ENCODE measurements around the gene PANX1. TPM values are rescaled to one million over a fixed set of nuclear protein-coding genes. Genes with fewer than 3 reads are reported as not detected.

The PANX1 gene
- total RNA-seq, 4 donors from 2014 or later: 29.9 to 43.2 (median 35.9) TPM

DNA sequence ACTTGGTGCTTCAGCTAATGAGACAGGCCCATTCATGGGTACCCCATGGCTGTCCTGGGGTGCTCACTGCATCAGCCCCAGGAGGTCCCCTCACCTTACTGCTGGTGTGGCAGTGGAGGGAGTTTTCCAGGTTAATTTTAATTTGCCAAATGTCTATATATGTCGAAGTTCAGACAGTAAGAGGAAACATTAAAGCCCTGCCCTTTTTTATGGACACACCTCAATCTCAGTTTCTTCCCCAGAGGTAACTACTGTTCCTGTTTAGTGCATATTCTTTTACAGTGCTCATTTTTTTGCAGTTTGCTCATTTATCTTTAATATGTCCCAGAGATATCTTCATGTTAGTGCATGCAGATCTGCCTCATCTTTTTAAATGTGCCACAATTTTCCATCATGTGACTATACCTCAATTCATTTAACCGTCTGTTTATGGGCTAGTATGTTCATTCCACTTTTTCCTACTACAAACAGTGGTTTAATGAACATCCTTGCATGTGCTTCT lies 11.6 kb downstream of the PANX1 start:
- Histone ChIP-seq H3K4me3 (no peak overlapping the region), H3K36me3 (no peaks in the 10 kb centered on the region), H3K4me1 (peaks cover 0 to 49% (median 5%) of the 10 kb centered on the region in 3 donors), H3K27ac (no peak overlapping the region), H3K9me3 (no peaks in the 10 kb centered on the region), H3K27me3 (no peaks in the 10 kb centered on the region)
- WGBS, 2 donors (ENCODE audit: low coverage in 1 of 2): 85 to 92% methylated on average over 2 of the region's 2 CpGs
- TF ChIP-seq POLR2A (IDR thresholded peaks at IDR 0.05) (no peak), EP300 (IDR thresholded peaks at IDR 0.05) (no peak), POLR2AphosphoS5 (IDR thresholded peaks at IDR 0.05) (no peak)
- TF ChIP-seq, protein P1, sequence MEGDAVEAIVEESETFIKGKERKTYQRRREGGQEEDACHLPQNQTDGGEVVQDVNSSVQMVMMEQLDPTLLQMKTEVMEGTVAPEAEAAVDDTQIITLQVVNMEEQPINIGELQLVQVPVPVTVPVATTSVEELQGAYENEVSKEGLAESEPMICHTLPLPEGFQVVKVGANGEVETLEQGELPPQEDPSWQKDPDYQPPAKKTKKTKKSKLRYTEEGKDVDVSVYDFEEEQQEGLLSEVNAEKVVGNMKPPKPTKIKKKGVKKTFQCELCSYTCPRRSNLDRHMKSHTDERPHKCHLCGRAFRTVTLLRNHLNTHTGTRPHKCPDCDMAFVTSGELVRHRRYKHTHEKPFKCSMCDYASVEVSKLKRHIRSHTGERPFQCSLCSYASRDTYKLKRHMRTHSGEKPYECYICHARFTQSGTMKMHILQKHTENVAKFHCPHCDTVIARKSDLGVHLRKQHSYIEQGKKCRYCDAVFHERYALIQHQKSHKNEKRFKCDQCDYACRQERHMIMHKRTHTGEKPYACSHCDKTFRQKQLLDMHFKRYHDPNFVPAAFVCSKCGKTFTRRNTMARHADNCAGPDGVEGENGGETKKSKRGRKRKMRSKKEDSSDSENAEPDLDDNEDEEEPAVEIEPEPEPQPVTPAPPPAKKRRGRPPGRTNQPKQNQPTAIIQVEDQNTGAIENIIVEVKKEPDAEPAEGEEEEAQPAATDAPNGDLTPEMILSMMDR (IDR thresholded peaks at IDR 0.05): no peak
- ATAC-seq: no peak

DNA sequence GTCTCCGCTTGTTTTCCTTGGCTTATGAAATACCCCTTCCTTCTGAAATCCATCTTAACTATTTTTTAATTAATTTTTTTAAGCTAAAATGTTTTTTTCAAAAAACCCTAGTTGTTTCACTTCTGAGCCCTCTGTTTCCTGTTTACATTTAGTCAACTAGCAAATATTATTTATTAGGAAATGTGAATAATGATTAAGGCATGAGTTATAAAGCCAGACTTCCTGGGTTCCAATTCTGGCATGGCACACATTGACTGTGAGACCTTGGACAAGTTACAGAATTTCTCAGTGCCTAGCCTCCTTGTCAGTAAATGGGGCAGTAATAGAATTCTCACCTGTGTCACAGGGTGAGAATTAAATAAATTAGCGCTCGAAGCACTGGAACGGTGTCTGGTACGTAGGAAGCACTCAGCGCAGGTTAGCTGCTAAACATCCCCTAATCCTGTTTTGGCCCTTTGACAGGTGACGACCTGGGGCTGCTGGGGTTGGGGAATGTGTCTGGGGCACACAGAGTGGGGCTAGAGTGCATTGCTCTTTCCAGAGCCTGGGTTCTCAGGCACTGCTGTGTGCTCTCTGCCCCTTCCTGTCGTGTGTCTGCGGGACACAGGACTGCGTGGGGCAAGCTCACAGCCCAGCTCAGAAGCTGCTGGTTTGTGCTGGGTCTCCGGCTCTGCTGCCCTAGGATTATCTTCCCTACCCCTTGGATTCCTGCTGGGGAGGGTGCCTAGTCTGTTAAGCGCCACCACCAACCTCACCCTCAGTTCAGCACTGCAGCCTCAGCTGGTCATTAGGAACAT lies 13.1 kb downstream of the PANX1 start:
- no peak for TF ChIP-seq EP300 (IDR thresholded peaks at IDR 0.05)
- no peak for TF ChIP-seq POLR2AphosphoS5 (IDR thresholded peaks at IDR 0.05)
- no peak for TF ChIP-seq POLR2A (IDR thresholded peaks at IDR 0.05)
- TF ChIP-seq, protein P1 (IDR thresholded peaks at IDR 0.05): no peak
- no peak for ATAC-seq

DNA sequence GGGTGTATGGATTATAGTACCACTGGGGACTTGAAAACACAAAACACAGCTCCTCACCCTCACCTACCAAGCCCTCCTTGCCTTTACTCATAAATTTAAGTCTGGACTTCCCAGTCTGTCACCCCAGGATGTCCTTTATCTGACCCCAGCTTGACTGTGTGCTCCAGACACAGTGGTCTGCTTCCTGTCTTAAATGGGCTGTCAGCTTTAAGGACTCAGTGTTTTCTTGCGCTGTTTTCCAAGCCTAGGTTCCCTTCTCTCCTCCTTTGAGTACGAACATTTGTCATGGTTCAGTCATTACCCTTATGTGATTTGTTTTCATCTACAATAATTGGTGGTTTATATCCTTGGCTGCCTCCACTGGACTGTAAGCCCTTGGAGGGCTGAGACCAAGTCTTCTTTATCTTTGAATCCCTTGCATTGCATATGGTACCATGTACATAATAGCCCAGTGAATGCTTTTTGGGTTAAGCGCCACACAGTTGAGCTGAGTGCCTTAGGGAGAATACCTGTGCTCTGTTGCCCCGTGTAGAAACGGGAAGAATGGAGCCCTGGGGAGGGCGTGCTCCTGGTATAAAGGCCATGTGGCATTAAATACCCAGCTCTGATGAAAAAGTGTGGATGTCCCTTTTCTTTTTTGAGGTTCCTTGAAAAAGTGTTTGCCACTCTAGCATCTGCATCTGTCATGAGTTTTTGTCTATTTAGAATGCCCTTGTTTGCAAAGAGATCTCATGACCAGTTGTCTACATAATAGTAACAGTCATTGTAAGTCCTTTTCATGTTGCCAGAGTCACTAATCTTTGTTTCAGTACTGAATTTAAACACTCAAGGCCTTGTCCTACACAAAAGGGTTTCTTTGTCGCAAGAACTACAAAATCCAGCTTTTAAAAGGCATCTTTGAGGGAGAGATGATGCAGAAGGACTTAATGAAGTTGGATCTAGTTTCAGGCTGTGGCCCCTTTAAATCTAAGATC lies 14.0 kb downstream of the PANX1 start:
- WGBS, 2 donors (ENCODE audit: low coverage in 1 of 2): 73 to 74% methylated on average over 4 to 6 of the region's 7 CpGs
- peak overlapping the region in 1 of 4 donors; percentile 27 for H3K27ac ChIP-seq
- H3K4me1 ChIP-seq: peaks cover 0 to 56% (median 0%) of the 10 kb centered on the region in 3 donors
- H3K4me3 ChIP-seq: no peak overlapping the region
- no peak for ATAC-seq
- TF ChIP-seq POLR2AphosphoS5 (IDR thresholded peaks at IDR 0.05) (no peak), POLR2A (IDR thresholded peaks at IDR 0.05) (no peak), EP300 (IDR thresholded peaks at IDR 0.05) (no peak)
- TF ChIP-seq, protein P1 (IDR thresholded peaks at IDR 0.05): no peak
- H3K27me3 ChIP-seq: no peaks in the 10 kb centered on the region
- no peaks in the 10 kb centered on the region for H3K9me3 ChIP-seq
- H3K36me3 ChIP-seq: no peaks in the 10 kb centered on the region

More for the DNA sequence above, 13.1 kb downstream of the PANX1 start:
- Histone ChIP-seq H3K4me1 (peaks cover 0 to 54% (median 0%) of the 10 kb centered on the region in 3 donors), H3K27ac (peak overlapping the region in 1 of 4 donors; percentile 27), H3K36me3 (no peaks in the 10 kb centered on the region), H3K4me3 (no peak overlapping the region), H3K9me3 (no peaks in the 10 kb centered on the region), H3K27me3 (no peaks in the 10 kb centered on the region)
- 73 to 89% methylated on average over 5 to 8 of the region's 12 CpGs for WGBS, 2 donors (ENCODE audit: low coverage in 1 of 2)

DNA sequence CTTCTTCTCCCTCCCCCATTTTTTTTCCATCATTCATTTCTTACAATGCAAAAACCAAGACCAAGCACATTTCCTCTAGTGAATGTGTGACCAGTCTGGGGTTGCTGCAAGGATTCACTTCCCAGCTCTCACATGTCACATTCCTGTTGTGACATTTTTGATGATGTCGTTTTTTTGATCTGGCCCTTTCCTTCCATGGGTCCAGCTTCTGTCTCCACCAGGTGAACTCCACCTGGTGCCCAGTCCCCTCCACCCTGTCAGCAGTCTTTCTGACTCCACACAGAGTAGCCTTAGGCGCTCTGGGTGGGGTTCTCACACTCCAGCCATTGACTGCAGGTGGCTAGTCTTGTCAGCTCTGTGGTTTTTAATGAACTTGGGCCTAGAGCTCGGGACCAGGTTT lies 15.6 kb downstream of the PANX1 start:
- H3K36me3 ChIP-seq: no peaks in the 10 kb centered on the region
- H3K4me1 ChIP-seq: peaks cover 0 to 65% (median 2%) of the 10 kb centered on the region in 3 donors
- H3K27me3 ChIP-seq: no peaks in the 10 kb centered on the region
- TF ChIP-seq POLR2A (IDR thresholded peaks at IDR 0.05): no peak
- TF ChIP-seq, protein P1 (IDR thresholded peaks at IDR 0.05): no peak
- TF ChIP-seq EP300 (IDR thresholded peaks at IDR 0.05): no peak
- no peak for TF ChIP-seq POLR2AphosphoS5 (IDR thresholded peaks at IDR 0.05)
- ATAC-seq: no peak
- WGBS, 2 donors (ENCODE audit: low coverage in 1 of 2): 92 to 100% methylated on average over 1 to 3 of the region's 3 CpGs
- no peaks in the 10 kb centered on the region for H3K9me3 ChIP-seq
- no peak overlapping the region for H3K4me3 ChIP-seq
- H3K27ac ChIP-seq: no peak overlapping the region
